Heart left ventricle (tissue), 16 donors: ENCODE data around the gene DAP. TPM values are rescaled to one million over a fixed set of nuclear protein-coding genes. Genes with fewer than 3 reads are reported as not detected.

Source experiments
- ATAC-seq, 4 donors: fragments of 200-7000 bp; cut with Tn5 transposase; one replicate each; pipeline ENCODE4 v1.9.1; 2020 to 2022; ENCODE audit warnings: moderate library complexity in 4 of 4, mild to moderate bottlenecking in 3 of 4, moderate number of reproducible peaks in 1 of 4
- DNase-seq, 5 donors: peaks; one replicate each; pipeline ENCODE4 v3.0.0-alpha.2; 2020
- H3K27ac ChIP-seq, 12 donors: fragments of 200-600 bp; sonication (generic) in 4 of 12; one replicate each; pipeline versions ENCODE4 v1.5.0 to v1.8.0; 2016 to 2022; ENCODE audit warnings: mild to moderate bottlenecking in 2 of 12
- H3K27me3 ChIP-seq, 9 donors: fragments of 200-600 bp; sonication (generic) in 2 of 9; one replicate each; pipeline versions ENCODE4 v1.5.1 to v1.8.0; 2016 to 2022; ENCODE audit warnings: mild to moderate bottlenecking in 3 of 9
- H3K36me3 ChIP-seq, 9 donors: fragments of 200-600 bp; sonication (generic) in 2 of 9; one replicate each; pipeline versions ENCODE4 v1.5.0 to v1.8.0; 2018 to 2022; ENCODE audit warnings: mild to moderate bottlenecking in 2 of 9
- H3K4me1 ChIP-seq, 12 donors: fragments of 200-600 bp; sonication (generic) in 4 of 12; one replicate each; pipeline versions ENCODE4 v1.5.0 to v1.8.0; 2016 to 2022; ENCODE audit warnings: mild to moderate bottlenecking in 3 of 12
- H3K4me3 ChIP-seq, 12 donors: fragments of 200-600 bp; sonication (generic) in 4 of 12; one replicate each; pipeline versions ENCODE4 v1.5.0 to v1.8.0; 2017 to 2022; ENCODE audit warnings: mild to moderate bottlenecking in 9 of 12, moderate library complexity in 4 of 12
- H3K9me3 ChIP-seq, 12 donors: fragments of 200-600 bp; sonication (generic) in 4 of 12; one replicate each; pipeline versions ENCODE4 v1.5.0 to v1.8.0; 2016 to 2022; ENCODE audit warnings: mild to moderate bottlenecking in 1 of 12
- CTCF ChIP-seq, 12 donors: fragments of 200-600 bp; sonication (generic) in 4 of 12; IDR thresholded peaks; one replicate each; pipeline versions ENCODE4 v1.5.0 to v1.8.0; 2018 to 2022; ENCODE audit warnings: antibody characterized with exemption in 12 of 12, mild to moderate bottlenecking in 5 of 12
- POLR2A ChIP-seq, 2 donors: fragments of 450-650 bp; IDR thresholded peaks; one replicate each; pipeline ENCODE4 v1.6.1; 2017; ENCODE audit warnings: antibody characterized with exemption in 2 of 2, mild to moderate bottlenecking in 2 of 2, moderate library complexity in 2 of 2
- WGBS, 4 donors: extraction: QIAGEN DNeasy Blood & Tissue Kit in 2 of 4; methylation state at CpG; one replicate each; pipeline versions ENCODE4 v1.1.5 to v1.1.7; 2013 to 2018; 5-methylcytosine and 5-hydroxymethylcytosine counted together
- intact Hi-C, 10 donors: fragments of 100-400 bp; cut with DNase I; formaldehyde crosslinking; loops; one replicate each; pipeline versions ENCODE4 v1.11.1 to v1.14.2; 2022
- polyA plus RNA-seq, 2 donors: library from polyadenylated mRNA; stranded (reverse); fragments of 200-250 nt; gene quantifications; one replicate each; pipeline ENCODE4 v1.2.3, GENCODE V29; 2013
- total RNA-seq, 9 donors: library from RNA; depleted of rRNA in 2 of 9; stranded (reverse); fragments of >200 nt in 2 of 9; fragmentation: NEBNext Ultra II Directional in 3 of 9; extraction: Animal tissue kit (Norgen Biotek cat#: 25700) in 3 of 9; gene quantifications; one replicate each; pipeline versions ENCODE4 v1.1.0 to v1.2.4, GENCODE V29; 2016 to 2023
- donor health status: ischemic (EF 13 %, LVEDD 7.1; RV severe dilation, severe dysfunction).
- donor health status: healthy with polysubstance abuse.
- donor health status: DM: no; HTN: yes; CAD: no.
- donor health status: DM: no; HTN: no; CAD: no.
- donor health status: ischemic (EF 25% LVEDD 6.9; RV normal size, moderate dysfunction).
- donor health status: ischemic (EF 25% LVEDD 5.7; RV mildly dilated, moderate dysfunction).
- donor health status: healthy.
- donor health status: DM: yes; HTN: yes; CAD: no.
- donor health status: ischemic (EF 35%, LVEDD 5.7; RV mildly dilated, moderate dysfunction).
- donor health status: nonischemic (EF 11% LVEDD 7.7; RV severe dilation, severe dysfunction).
- donor health status: DM: yes; HTN: yes; CAD: no.
- donor health status: PGD.
- donor health status: ischemic (EF 29% LVEDD 5.4; RV normal size, mild dysfunction).
- donor health status: nonischemic (EF 23%, LVEDD 6.1; RV moderate dilation, normal function).

Gene DAP
- total and polyA plus RNA-seq, 11 donors: 13.8 to 61.6 (median 28.5) TPM

GRCh38 chr5:10635867-10636350 is 125.1 kb downstream of the DAP start:
- intact Hi-C loops: loop anchor here in 1 of 10 donors (10.0 kb wide), 1 partner anchor 351 kb away; no protein-coding TSS in a partner anchor
- DNase-seq: no peak
- Histone ChIP-seq H3K27ac (no peak overlapping the region), H3K27me3 (no peaks in the 10 kb centered on the region), H3K4me1 (peaks cover 0 to 52% (median 0%) of the 10 kb centered on the region in 12 donors), H3K36me3 (peaks cover 0 to 7% (median 0%) of the 10 kb centered on the region in 9 donors), H3K4me3 (no peak overlapping the region), H3K9me3 (peaks cover 0 to 4% (median 0%) of the 10 kb centered on the region in 12 donors)
- 67 to 81% (median 76%) methylated on average over 11 of the region's 11 CpGs for WGBS, 4 donors
- no peak for TF ChIP-seq CTCF (IDR thresholded peaks at IDR 0.05)
- TF ChIP-seq POLR2A (IDR thresholded peaks at IDR 0.05): no peak
- ATAC-seq: no peak

GRCh38 chr5:10635257-10635866 is 125.7 kb downstream of the DAP start:
- 76 to 88% (median 82%) methylated on average over 10 of the region's 10 CpGs for WGBS, 4 donors
- intact Hi-C loops: loop anchor here in 1 of 10 donors (10.0 kb wide), 1 partner anchor 351 kb away; no protein-coding TSS in a partner anchor
- Histone ChIP-seq H3K27me3 (no peaks in the 10 kb centered on the region), H3K36me3 (peaks cover 0 to 7% (median 0%) of the 10 kb centered on the region in 9 donors), H3K27ac (no peak overlapping the region), H3K4me3 (no peak overlapping the region), H3K4me1 (peaks cover 0 to 53% (median 0%) of the 10 kb centered on the region in 12 donors), H3K9me3 (peaks cover 0 to 4% (median 0%) of the 10 kb centered on the region in 12 donors)
- no peak for DNase-seq
- no peak for TF ChIP-seq CTCF (IDR thresholded peaks at IDR 0.05)
- TF ChIP-seq POLR2A (IDR thresholded peaks at IDR 0.05): no peak
- peak in 1 of 4 donors; percentile 21 for ATAC-seq

GRCh38 chr5:10634562-10634961 is 126.5 kb downstream of the DAP start:
- intact Hi-C loops: loop anchor here in 1 of 10 donors (10.0 kb wide), 1 partner anchor 350 kb away; no protein-coding TSS in a partner anchor
- Histone ChIP-seq H3K36me3 (peaks cover 0 to 7% (median 0%) of the 10 kb centered on the region in 9 donors), H3K27ac (no peak overlapping the region), H3K9me3 (no peaks in the 10 kb centered on the region), H3K4me3 (no peak overlapping the region), H3K4me1 (peaks cover 0 to 53% (median 0%) of the 10 kb centered on the region in 12 donors), H3K27me3 (no peaks in the 10 kb centered on the region)
- ATAC-seq (no peak), DNase-seq (no peak)
- TF ChIP-seq POLR2A (IDR thresholded peaks at IDR 0.05): no peak
- TF ChIP-seq CTCF (IDR thresholded peaks at IDR 0.05): no peak
- 64 to 97% (median 95%) methylated on average over 2 of the region's 2 CpGs for WGBS, 4 donors

- Histone ChIP-seq H3K36me3 (peaks cover 0 to 7% (median 0%) of the 10 kb centered on the region in 9 donors), H3K27me3 (no peaks in the 10 kb centered on the region), H3K9me3 (no peaks in the 10 kb centered on the region), H3K4me3 (no peak overlapping the region), H3K4me1 (peaks cover 0 to 53% (median 0%) of the 10 kb centered on the region in 12 donors), H3K27ac (no peak overlapping the region)
- intact Hi-C loops: loop anchor here in 1 of 10 donors (10.0 kb wide), 1 partner anchor 349 kb away; no protein-coding TSS in a partner anchor
- DNase-seq (no peak), ATAC-seq (peak in 1 of 4 donors; percentile 46)
- 70 to 80% (median 74%) methylated on average over 4 of the region's 4 CpGs for WGBS, 4 donors
- no peak for TF ChIP-seq CTCF (IDR thresholded peaks at IDR 0.05)
- TF ChIP-seq POLR2A (IDR thresholded peaks at IDR 0.05): no peak
Measured at GRCh38 chr5:10634050-10634449, 127.0 kb downstream of the DAP start.
